Endothelial cell (in vitro differentiated cells): Measurements from ENCODE around the gene TSHZ2. TPM values are rescaled to one million over a fixed set of nuclear protein-coding genes. Genes with fewer than 3 reads are reported as not detected.

Experiments used
- DNase-seq: peaks from one replicate; pipeline ENCODE4 v3.0.0; 2021; ENCODE audit warnings: low spot score
- H3K27ac Mint-ChIP-seq: one replicate; pipeline ENCODE4 v1.8.0; 2021; ENCODE audit warnings: mixed read lengths, inconsistent platforms; ENCODE audit not compliant: unreplicated experiment
- H3K27me3 Mint-ChIP-seq: one replicate; pipeline ENCODE4 v1.8.0; 2021; ENCODE audit warnings: mild to moderate bottlenecking, moderate library complexity, mixed read lengths, inconsistent platforms; ENCODE audit not compliant: unreplicated experiment
- H3K36me3 Mint-ChIP-seq: one replicate; pipeline ENCODE4 v1.8.0; 2021; ENCODE audit warnings: mild to moderate bottlenecking, low read depth, mixed read lengths, inconsistent platforms; ENCODE audit not compliant: unreplicated experiment
- H3K4me1 Mint-ChIP-seq: one replicate; pipeline ENCODE4 v1.8.0; 2021; ENCODE audit warnings: mild to moderate bottlenecking, mixed read lengths, inconsistent platforms; ENCODE audit not compliant: unreplicated experiment
- H3K4me3 Mint-ChIP-seq: one replicate; pipeline ENCODE4 v1.8.0; 2021; ENCODE audit warnings: mild to moderate bottlenecking, mixed read lengths, inconsistent platforms; ENCODE audit not compliant: unreplicated experiment
- H3K9me3 Mint-ChIP-seq: one replicate; pipeline ENCODE4 v1.8.0; 2021; ENCODE audit warnings: mixed read lengths, inconsistent platforms; ENCODE audit not compliant: unreplicated experiment
- total RNA-seq: library from RNA; stranded (reverse); fragmentation: NEBNext Ultra II Directional; extraction: Animal tissue kit (Norgen Biotek cat#: 25700); gene quantifications from one replicate; pipeline ENCODE4 v1.2.1, GENCODE V29; 2021; ENCODE audit not compliant: unreplicated experiment
- TF ChIP-seq, protein P1 (sequence below): fragments of 200-600 bp; sonication (generic); IDR thresholded peaks from one replicate; pipeline ENCODE4 v1.5.0; 2021; ENCODE audit warnings: antibody characterized with exemption; ENCODE audit not compliant: unreplicated experiment

TSHZ2 gene
- total RNA-seq, 1 donor from 2014 or later, result 2.3 TPM

DNA sequence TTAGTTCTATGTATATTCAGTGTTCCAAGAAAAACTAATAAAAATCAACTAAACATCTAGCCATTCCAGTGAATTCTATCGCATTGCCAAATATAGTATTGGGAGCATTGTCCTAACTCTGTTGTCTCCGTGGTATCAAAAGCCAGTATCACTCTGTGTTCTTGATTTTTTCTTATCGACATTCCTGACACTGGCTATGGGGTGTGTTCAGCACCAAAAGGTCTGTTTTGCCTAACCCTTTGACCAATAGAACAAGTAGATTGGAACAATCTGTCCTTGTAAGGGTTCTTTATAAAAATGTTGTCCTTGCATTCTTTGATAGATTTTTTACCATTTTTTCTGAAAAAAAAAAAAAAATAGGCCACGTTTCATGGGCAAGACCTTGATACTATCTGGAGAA lies 161.5 kb downstream of the TSHZ2 start:
- H3K27me3 Mint-ChIP-seq, result no peaks in the 10 kb centered on the region
- no peak for DNase-seq
- no peaks in the 10 kb centered on the region for H3K36me3 Mint-ChIP-seq
- peaks cover 5% of the 10 kb centered on the region for H3K4me1 Mint-ChIP-seq
- no peak overlapping the region for H3K27ac Mint-ChIP-seq
- TF ChIP-seq, protein P1, sequence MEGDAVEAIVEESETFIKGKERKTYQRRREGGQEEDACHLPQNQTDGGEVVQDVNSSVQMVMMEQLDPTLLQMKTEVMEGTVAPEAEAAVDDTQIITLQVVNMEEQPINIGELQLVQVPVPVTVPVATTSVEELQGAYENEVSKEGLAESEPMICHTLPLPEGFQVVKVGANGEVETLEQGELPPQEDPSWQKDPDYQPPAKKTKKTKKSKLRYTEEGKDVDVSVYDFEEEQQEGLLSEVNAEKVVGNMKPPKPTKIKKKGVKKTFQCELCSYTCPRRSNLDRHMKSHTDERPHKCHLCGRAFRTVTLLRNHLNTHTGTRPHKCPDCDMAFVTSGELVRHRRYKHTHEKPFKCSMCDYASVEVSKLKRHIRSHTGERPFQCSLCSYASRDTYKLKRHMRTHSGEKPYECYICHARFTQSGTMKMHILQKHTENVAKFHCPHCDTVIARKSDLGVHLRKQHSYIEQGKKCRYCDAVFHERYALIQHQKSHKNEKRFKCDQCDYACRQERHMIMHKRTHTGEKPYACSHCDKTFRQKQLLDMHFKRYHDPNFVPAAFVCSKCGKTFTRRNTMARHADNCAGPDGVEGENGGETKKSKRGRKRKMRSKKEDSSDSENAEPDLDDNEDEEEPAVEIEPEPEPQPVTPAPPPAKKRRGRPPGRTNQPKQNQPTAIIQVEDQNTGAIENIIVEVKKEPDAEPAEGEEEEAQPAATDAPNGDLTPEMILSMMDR, result no peak
- H3K4me3 Mint-ChIP-seq, result no peak overlapping the region
- H3K9me3 Mint-ChIP-seq, result no peaks in the 10 kb centered on the region

- H3K4me1 Mint-ChIP-seq, result peaks cover 5% of the 10 kb centered on the region
- no peaks in the 10 kb centered on the region for H3K36me3 Mint-ChIP-seq
- no peak overlapping the region for H3K27ac Mint-ChIP-seq
- TF ChIP-seq, protein P1, result no peak
- peaks cover 1% of the 10 kb centered on the region for H3K27me3 Mint-ChIP-seq
- DNase-seq, result no peak
- H3K4me3 Mint-ChIP-seq, result no peak overlapping the region
- H3K9me3 Mint-ChIP-seq, result no peaks in the 10 kb centered on the region
Measured at GRCh38 chr20:53136473-53136872, 164.3 kb downstream of the TSHZ2 start.

- Mint-ChIP-seq H3K4me3 (no peak overlapping the region), H3K4me1 (no peaks in the 10 kb centered on the region), H3K36me3 (no peaks in the 10 kb centered on the region), H3K27me3 (peaks cover 1% of the 10 kb centered on the region), H3K9me3 (no peaks in the 10 kb centered on the region), H3K27ac (no peak overlapping the region)
- DNase-seq, result no peak
- TF ChIP-seq, protein P1, result no peak
Measured at GRCh38 chr20:53138454-53139262, 166.5 kb downstream of the TSHZ2 start.

- TF ChIP-seq, protein P1, result no peak
- Mint-ChIP-seq H3K9me3 (no peaks in the 10 kb centered on the region), H3K36me3 (no peaks in the 10 kb centered on the region), H3K27me3 (peaks cover 1% of the 10 kb centered on the region), H3K27ac (no peak overlapping the region), H3K4me1 (no peaks in the 10 kb centered on the region), H3K4me3 (no peak overlapping the region)
- DNase-seq, result no peak
Measured at GRCh38 chr20:53141201-53142050, 169.3 kb downstream of the TSHZ2 start.
